Testis (tissue), 3 donors: ENCODE results near the gene FBXO48. TPM values are rescaled to one million over a fixed set of nuclear protein-coding genes. Genes with fewer than 3 reads are reported as not detected.

Experiments used
- DNase-seq: peaks from one replicate; pipeline ENCODE4 v3.0.0-alpha.2; 2019
- H3K27ac ChIP-seq, 2 donors: fragments of 200-600 bp; sonication (generic); one replicate each; pipeline ENCODE4 v1.5.1; 2019
- H3K27me3 ChIP-seq: fragments of 200-600 bp; sonication (generic); one replicate; pipeline ENCODE4 v1.5.1; 2019
- H3K36me3 ChIP-seq: fragments of 200-600 bp; sonication (generic); one replicate; pipeline ENCODE4 v1.5.1; 2017; ENCODE audit warnings: low read depth; ENCODE audit errors: missing control alignments
- H3K4me1 ChIP-seq: fragments of 200-600 bp; sonication (generic); one replicate; pipeline ENCODE4 v1.5.1; 2019
- H3K4me3 ChIP-seq, 2 donors: fragments of 200-600 bp; sonication (generic); one replicate each; pipeline ENCODE4 v1.5.1; 2017 to 2019
- H3K9me3 ChIP-seq: fragments of 200-600 bp; sonication (generic); one replicate; pipeline ENCODE4 v1.5.1; 2017
- POLR2A ChIP-seq: fragments of 450-650 bp; IDR thresholded peaks from one replicate; pipeline ENCODE4 v1.6.1; 2017; ENCODE audit warnings: antibody characterized with exemption, mild to moderate bottlenecking, moderate library complexity
- WGBS, 2 donors: methylation state at CpG; one replicate each; pipeline ENCODE4 v1.1.5; 2018; 5-methylcytosine and 5-hydroxymethylcytosine counted together
- intact Hi-C: fragments of 100-400 bp; cut with DNase I; formaldehyde crosslinking; loops from one replicate; pipeline ENCODE4 v1.15.1; 2023; ENCODE audit warnings: low total_unique reads
- polyA plus RNA-seq: library from polyadenylated mRNA; stranded (reverse); fragments of 350-450 nt; fragmentation: Illumina TruSeq; extraction: RNeasy Lipid Tissue Mini Kit (QIAGEN cat#74804); gene quantifications from one replicate; pipeline ENCODE4 v1.2.3, GENCODE V29; 2014; ENCODE audit warnings: low read depth, low replicate concordance; ENCODE audit not compliant: insufficient read depth
- total RNA-seq, 2 donors: library from RNA; depleted of rRNA; stranded (reverse); fragments of >200 nt; gene quantifications; one replicate each; pipeline ENCODE4 v1.2.3, GENCODE V29; 2016
- TF ChIP-seq, protein P1 (sequence below), 3 experiments: fragments of 450-650 bp in 2 of 3; fragments of 200-600 bp in 1 of 3; sonication (generic) in 1 of 3; IDR thresholded peaks; one replicate each; pipeline ENCODE4 v1.5.1; 2016 to 2019; ENCODE audit warnings: antibody characterized with exemption in 3 of 3, mild to moderate bottlenecking in 2 of 3, moderate library complexity in 1 of 3

FBXO48 gene
- total and polyA plus RNA-seq, 3 donors from 2014 or later = 1.2 to 2.4 (median 1.7) TPM

DNA sequence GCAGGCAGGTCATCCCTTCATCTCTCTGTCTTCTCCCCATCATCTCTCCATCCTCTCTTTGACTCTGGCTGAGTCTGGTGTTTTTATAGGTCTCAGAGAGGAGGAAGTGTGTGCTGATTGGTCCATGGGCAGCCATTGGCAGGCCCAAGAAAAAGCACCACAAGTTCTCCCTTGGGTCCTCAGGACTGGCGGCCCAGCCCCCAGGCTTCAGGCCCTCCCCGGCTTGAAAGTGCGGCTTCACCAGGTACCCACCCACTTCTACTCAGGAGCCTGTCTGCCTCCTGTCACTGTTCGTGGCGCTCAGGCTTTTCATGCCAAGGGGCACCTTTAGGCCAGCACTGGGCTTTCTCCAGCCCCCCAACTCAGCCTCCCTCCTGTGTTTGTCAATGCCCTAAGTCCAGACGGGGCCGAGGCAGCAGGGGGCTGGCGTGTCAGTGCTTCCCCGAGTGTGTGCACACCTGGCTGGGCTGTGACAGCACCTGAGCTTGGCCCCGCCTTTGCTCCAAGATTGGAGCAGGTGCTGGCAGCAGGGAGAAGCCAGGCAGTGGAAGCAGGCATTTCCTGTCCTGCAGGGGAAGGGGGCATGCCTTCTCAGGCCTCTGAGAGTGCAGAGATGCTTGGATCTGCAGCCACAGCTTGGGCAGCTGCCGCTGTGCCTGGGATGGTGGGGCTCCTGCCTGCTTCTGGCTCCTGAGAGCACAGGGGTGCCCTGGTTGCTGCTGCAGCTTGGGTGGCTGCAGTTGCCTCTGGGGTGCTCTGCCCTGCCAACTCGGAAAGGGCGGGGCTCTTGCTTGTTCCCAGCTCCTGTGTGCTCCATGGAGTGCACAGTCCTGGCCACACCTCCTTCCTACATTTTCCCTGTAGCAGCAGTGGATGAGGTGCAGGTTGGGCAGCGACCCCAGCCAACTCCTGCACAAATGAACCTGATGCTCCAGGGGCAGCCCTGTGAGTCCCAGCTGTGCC lies 34.1 kb downstream of the FBXO48 start:
- intact Hi-C loops = loop anchor here (10.0 kb wide), 1 partner anchor 68 kb away; the partner anchor contains the start of gene PLEK
- H3K27me3 ChIP-seq = no peaks in the 10 kb centered on the region
- DNase-seq = no peak
- peaks cover 30% of the 10 kb centered on the region for H3K4me1 ChIP-seq
- H3K4me3 ChIP-seq = no peak overlapping the region
- no peak overlapping the region for H3K27ac ChIP-seq
- TF ChIP-seq, protein P1, sequence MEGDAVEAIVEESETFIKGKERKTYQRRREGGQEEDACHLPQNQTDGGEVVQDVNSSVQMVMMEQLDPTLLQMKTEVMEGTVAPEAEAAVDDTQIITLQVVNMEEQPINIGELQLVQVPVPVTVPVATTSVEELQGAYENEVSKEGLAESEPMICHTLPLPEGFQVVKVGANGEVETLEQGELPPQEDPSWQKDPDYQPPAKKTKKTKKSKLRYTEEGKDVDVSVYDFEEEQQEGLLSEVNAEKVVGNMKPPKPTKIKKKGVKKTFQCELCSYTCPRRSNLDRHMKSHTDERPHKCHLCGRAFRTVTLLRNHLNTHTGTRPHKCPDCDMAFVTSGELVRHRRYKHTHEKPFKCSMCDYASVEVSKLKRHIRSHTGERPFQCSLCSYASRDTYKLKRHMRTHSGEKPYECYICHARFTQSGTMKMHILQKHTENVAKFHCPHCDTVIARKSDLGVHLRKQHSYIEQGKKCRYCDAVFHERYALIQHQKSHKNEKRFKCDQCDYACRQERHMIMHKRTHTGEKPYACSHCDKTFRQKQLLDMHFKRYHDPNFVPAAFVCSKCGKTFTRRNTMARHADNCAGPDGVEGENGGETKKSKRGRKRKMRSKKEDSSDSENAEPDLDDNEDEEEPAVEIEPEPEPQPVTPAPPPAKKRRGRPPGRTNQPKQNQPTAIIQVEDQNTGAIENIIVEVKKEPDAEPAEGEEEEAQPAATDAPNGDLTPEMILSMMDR (IDR thresholded peaks at IDR 0.05) = no peak
- no peak for TF ChIP-seq POLR2A
- WGBS, 2 donors = 89 to 90% methylated on average over 3 to 14 of the region's 14 CpGs
- no peaks in the 10 kb centered on the region for H3K9me3 ChIP-seq
- H3K36me3 ChIP-seq = no peaks in the 10 kb centered on the region

DNA sequence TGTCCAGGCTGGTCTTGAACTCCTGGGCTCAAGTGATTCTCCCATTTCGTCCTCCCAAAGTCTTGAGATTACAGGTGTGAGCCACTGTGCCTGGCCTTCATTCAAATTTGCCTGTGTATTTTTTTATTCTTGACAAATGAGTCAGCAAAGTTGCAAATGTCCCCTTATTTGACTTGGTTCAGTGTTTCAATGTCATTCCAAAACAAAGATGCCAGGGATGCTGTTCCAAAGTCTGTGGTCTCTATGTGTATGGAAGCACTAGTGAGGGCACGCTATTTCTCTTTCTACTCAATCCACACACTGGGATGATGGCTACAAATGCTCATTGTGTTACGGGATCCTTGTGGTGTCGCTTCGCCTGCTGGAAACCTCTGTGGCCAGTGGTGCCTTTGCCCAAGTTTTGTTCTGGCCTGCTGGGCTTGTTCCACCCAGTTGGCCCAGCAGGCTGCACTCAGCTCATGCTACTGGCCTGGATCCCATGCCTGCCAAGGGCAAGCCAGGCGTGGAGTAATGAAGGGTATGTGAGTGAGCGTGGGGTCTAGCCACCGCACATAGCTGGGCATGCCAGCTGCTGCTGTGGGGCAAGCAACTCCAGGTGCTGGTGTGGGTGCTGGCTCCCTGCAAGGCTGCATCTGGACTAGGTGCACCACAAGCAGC lies 35.6 kb downstream of the FBXO48 start:
- Histone ChIP-seq H3K36me3 (no peaks in the 10 kb centered on the region), H3K4me1 (peaks cover 24% of the 10 kb centered on the region), H3K27me3 (no peaks in the 10 kb centered on the region), H3K9me3 (no peaks in the 10 kb centered on the region), H3K4me3 (no peak overlapping the region), H3K27ac (no peak overlapping the region)
- 70 to 83% methylated on average over 5 to 8 of the region's 8 CpGs for WGBS, 2 donors
- intact Hi-C loops = loop anchor here (10.0 kb wide), 1 partner anchor 67 kb away; the partner anchor contains the start of gene PLEK
- TF ChIP-seq, protein P1 (IDR thresholded peaks at IDR 0.05) = no peak
- TF ChIP-seq POLR2A = no peak
- DNase-seq = no peak

DNA sequence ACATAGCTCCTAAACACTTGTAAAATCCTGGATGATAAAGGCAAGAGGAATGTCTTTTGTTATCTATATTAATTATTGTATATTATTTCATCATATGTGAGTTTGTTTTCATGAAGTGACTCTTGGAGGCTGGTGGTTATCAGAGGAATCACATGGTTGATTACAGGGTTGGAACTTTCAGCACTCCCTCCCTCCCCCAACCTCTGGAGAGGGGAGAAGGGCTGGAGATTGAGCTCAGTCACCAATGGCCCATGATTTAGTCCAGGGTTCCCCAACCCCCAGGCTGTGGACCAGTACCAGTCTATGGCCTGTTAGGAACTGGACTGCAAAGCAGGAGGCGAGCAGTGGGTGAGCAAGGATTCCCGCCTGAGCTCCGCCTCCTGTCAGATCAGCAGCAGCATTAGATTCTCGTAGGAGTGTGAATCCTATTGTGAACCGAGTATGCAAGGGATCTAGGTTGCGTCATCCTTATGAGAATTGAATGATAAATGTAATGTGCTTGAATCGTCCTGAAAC lies 37.7 kb downstream of the FBXO48 start:
- no peaks in the 10 kb centered on the region for H3K27me3 ChIP-seq
- intact Hi-C loops = no loop called here
- TF ChIP-seq POLR2A = no peak
- TF ChIP-seq, protein P1 (IDR thresholded peaks at IDR 0.05) = no peak
- H3K9me3 ChIP-seq = no peaks in the 10 kb centered on the region
- DNase-seq = no peak
- WGBS, 2 donors = 91 to 96% methylated on average over 7 of the region's 7 CpGs
- H3K4me1 ChIP-seq = peaks cover 9% of the 10 kb centered on the region
- no peaks in the 10 kb centered on the region for H3K36me3 ChIP-seq
- H3K4me3 ChIP-seq = no peak overlapping the region
- H3K27ac ChIP-seq = no peak overlapping the region

DNA sequence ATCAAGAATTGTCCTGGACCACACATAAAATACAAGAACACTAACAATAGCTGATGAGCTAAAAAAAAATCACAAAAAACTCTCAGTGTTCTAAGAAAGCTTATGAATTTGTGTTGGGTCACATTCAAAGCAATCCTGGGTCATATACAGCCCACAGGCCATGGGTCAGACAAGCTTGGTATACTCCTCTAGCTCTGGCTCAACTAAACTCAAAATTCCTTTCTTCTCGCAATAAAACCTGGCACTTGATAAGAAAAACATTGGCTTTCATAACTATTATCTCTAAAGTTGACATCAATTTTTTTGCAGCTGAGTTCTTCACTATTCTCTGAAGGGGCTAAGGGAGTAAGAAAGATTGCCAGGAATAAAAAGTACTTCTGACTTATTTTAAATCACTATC lies 38.3 kb downstream of the FBXO48 start:
- intact Hi-C loops = no loop called here
- DNase-seq = no peak
- Histone ChIP-seq H3K4me3 (no peak overlapping the region), H3K9me3 (no peaks in the 10 kb centered on the region), H3K4me1 (peaks cover 9% of the 10 kb centered on the region), H3K27me3 (no peaks in the 10 kb centered on the region), H3K27ac (no peak overlapping the region), H3K36me3 (no peaks in the 10 kb centered on the region)
- WGBS, 2 donors = 31 to 70% methylated on average over 1 of the region's 1 CpG
- no peak for TF ChIP-seq POLR2A
- TF ChIP-seq, protein P1 (IDR thresholded peaks at IDR 0.05) = no peak
